Chondrocyte (in vitro differentiated cells): Measurements from ENCODE around the gene CLPTM1L. TPM values are rescaled to one million over a fixed set of nuclear protein-coding genes. Genes with fewer than 3 reads are reported as not detected.

Experiments used
- DNase-seq: peaks from one replicate; pipeline ENCODE4 v3.0.0; 2021; ENCODE audit warnings: mixed read lengths, low spot score
- H3K27ac Mint-ChIP-seq: one replicate; pipeline ENCODE4 v1.8.0; 2021; ENCODE audit warnings: mild to moderate bottlenecking, moderate library complexity, mixed read lengths; ENCODE audit not compliant: unreplicated experiment
- H3K27me3 Mint-ChIP-seq: 2 replicates; pipeline ENCODE4 v1.8.0; 2021; ENCODE audit warnings: low read depth, mixed read lengths
- H3K36me3 Mint-ChIP-seq: 2 replicates; pipeline ENCODE4 v1.8.0; 2021; ENCODE audit warnings: low read depth, mixed read lengths
- H3K4me1 Mint-ChIP-seq: 2 replicates; pipeline ENCODE4 v1.8.0; 2021; ENCODE audit warnings: low read depth, mild to moderate bottlenecking, mixed read lengths
- H3K4me3 Mint-ChIP-seq: one replicate; pipeline ENCODE4 v1.8.0; 2021; ENCODE audit warnings: mild to moderate bottlenecking, moderate library complexity, mixed read lengths; ENCODE audit not compliant: unreplicated experiment
- H3K9me3 Mint-ChIP-seq: 2 replicates; pipeline ENCODE4 v1.8.0; 2021; ENCODE audit warnings: low read depth, mixed read lengths
- total RNA-seq: library from RNA; stranded (reverse); gene quantifications from 3 replicates; pipeline ENCODE4 v1.2.1, GENCODE V29; 2021
- TF ChIP-seq, protein P1 (sequence below): fragments of 200-600 bp; sonication (generic); IDR thresholded peaks from 2 replicates; pipeline ENCODE4 v1.5.0; 2021; ENCODE audit warnings: antibody characterized with exemption, mild to moderate bottlenecking, moderate library complexity

The CLPTM1L gene
- total RNA-seq, 1 donor from 2014 or later = 81.6 TPM

DNA sequence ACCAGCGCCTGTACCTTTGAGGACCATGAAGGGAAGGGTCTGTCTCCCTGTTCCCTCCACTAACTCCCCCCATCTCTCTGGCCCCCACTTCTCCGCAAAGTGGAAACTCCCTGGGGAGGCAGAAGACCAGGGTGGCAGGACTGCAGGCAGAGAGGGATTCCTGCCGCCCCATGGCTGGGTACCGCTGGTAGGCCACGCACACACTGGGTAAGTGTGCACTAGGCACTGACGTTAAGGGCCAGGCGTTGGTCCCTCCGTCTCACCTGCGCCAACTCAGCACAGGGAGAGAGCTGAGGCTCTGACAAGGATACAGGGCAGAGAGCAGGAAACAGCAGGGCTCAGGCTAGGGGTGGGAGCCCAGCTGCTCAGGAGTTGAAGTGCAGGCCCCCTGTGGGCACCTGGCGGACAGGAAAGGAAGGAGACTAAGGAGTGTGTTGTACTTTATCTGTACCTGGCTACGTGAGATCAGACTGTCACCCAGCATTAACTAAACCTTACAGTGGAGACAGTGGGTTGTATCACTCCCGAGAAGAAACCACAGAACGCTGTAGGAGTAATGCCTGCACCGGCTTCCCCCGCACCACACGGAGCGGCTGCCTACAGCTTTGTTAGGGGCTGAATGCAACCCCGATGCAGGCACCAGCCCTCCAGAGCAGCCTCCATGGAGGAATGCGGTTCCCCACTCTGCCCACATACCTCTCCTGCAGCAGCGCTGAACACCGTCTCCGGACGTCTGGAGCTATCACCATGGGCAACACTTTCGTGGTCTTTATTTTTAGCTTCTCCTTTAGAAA, 34.2 kb upstream of the CLPTM1L start:
- Mint-ChIP-seq H3K27me3 (peaks cover 63% of the 10 kb centered on the region), H3K27ac (no peak overlapping the region), H3K4me1 (peaks cover 2% of the 10 kb centered on the region), H3K9me3 (no peaks in the 10 kb centered on the region), H3K36me3 (no peaks in the 10 kb centered on the region), H3K4me3 (no peak overlapping the region)
- no peak for DNase-seq
- TF ChIP-seq, protein P1, sequence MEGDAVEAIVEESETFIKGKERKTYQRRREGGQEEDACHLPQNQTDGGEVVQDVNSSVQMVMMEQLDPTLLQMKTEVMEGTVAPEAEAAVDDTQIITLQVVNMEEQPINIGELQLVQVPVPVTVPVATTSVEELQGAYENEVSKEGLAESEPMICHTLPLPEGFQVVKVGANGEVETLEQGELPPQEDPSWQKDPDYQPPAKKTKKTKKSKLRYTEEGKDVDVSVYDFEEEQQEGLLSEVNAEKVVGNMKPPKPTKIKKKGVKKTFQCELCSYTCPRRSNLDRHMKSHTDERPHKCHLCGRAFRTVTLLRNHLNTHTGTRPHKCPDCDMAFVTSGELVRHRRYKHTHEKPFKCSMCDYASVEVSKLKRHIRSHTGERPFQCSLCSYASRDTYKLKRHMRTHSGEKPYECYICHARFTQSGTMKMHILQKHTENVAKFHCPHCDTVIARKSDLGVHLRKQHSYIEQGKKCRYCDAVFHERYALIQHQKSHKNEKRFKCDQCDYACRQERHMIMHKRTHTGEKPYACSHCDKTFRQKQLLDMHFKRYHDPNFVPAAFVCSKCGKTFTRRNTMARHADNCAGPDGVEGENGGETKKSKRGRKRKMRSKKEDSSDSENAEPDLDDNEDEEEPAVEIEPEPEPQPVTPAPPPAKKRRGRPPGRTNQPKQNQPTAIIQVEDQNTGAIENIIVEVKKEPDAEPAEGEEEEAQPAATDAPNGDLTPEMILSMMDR = no peak

GRCh38 chr5:1378096-1378495, 33.2 kb upstream of the CLPTM1L start:
- no peak overlapping the region for H3K4me3 Mint-ChIP-seq
- H3K27me3 Mint-ChIP-seq = peaks cover 58% of the 10 kb centered on the region
- H3K27ac Mint-ChIP-seq = no peak overlapping the region
- H3K9me3 Mint-ChIP-seq = no peaks in the 10 kb centered on the region
- no peak for DNase-seq
- peaks cover 2% of the 10 kb centered on the region for H3K4me1 Mint-ChIP-seq
- TF ChIP-seq, protein P1 = no peak
- no peaks in the 10 kb centered on the region for H3K36me3 Mint-ChIP-seq

- H3K27me3 Mint-ChIP-seq = peaks cover 63% of the 10 kb centered on the region
- no peak overlapping the region for H3K4me3 Mint-ChIP-seq
- no peaks in the 10 kb centered on the region for H3K36me3 Mint-ChIP-seq
- H3K27ac Mint-ChIP-seq = no peak overlapping the region
- DNase-seq = no peak
- TF ChIP-seq, protein P1 = no peak
- H3K9me3 Mint-ChIP-seq = no peaks in the 10 kb centered on the region
- H3K4me1 Mint-ChIP-seq = peaks cover 2% of the 10 kb centered on the region
Measured at GRCh38 chr5:1376981-1377380, 32.1 kb upstream of the CLPTM1L start.

DNA sequence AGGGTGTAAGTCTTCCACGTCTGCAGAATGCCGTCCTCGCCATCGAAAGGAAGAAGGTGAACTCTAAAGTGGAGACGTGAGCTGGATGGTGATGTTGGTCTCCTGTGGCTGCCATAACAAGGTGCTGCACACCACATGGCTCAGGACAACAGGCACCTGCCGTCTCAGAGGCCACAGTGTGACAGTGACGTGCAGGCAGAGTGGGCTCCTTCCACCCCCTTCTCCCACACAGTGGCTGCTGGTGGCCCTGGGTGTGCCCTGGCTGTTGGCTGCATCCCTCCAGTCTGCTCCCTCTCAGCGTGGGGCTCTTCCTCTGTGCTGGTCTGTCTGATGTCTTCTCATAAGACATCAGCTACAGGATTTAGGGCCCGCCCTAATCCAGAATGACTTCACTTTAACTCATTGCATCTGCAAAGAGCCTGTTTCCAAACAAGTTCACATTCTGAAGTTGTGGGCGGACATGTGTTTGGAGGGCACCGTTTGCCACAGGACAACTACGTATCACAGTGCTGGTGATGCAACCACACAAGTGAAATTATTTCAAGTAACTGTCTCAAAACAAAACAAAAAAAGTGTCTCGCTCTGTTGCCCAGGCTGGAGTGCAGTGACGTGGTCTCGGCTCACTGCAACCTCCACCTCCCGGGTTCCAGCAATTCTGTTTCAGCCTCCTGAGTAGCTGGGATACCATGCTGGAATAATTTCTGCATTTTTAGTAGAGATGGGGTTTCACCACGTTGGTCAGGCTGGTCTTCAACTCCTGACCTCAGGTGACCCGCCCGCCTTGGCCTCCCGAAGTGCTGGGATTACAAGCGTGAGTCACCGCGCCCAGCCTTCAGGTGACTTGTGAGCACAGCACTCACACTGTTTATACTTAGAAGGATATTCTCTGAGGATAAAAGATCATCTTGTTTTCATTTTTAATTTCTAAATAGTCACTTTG, 31.2 kb upstream of the CLPTM1L start:
- Mint-ChIP-seq H3K36me3 (no peaks in the 10 kb centered on the region), H3K4me1 (peaks cover 2% of the 10 kb centered on the region), H3K27ac (no peak overlapping the region), H3K4me3 (no peak overlapping the region), H3K9me3 (no peaks in the 10 kb centered on the region), H3K27me3 (peaks cover 57% of the 10 kb centered on the region)
- no peak for DNase-seq
- TF ChIP-seq, protein P1 = no peak

DNA sequence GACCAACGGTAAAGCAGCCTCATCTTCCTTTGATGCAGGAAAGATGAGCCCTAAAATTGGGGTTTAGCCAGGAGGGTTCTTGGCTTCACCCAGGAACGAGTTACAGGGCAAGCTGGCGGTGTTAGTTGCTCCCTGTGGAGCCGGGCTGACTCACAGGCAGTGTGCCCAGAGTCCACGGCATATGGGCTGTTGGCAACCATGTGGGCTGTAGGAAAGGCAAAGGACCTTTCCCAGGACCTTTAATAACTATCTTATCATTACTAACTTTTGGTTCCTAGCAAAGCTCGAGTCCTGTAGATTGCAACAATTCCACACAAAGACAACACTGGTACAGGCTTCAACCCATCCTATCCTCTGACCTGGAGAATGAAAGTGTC, 29.8 kb upstream of the CLPTM1L start:
- H3K4me3 Mint-ChIP-seq = no peak overlapping the region
- no peaks in the 10 kb centered on the region for H3K36me3 Mint-ChIP-seq
- peaks cover 56% of the 10 kb centered on the region for H3K27me3 Mint-ChIP-seq
- no peaks in the 10 kb centered on the region for H3K9me3 Mint-ChIP-seq
- TF ChIP-seq, protein P1 = no peak
- no peak overlapping the region for H3K27ac Mint-ChIP-seq
- no peaks in the 10 kb centered on the region for H3K4me1 Mint-ChIP-seq
- DNase-seq = no peak
